Ishikawa (cell line): Measurements from ENCODE around the gene PPP2R5B.

ENCODE experiments used
- CREB1 ChIP-seq: IDR thresholded peaks from 2 replicates; pipeline ENCODE4 v1.6.1; 2012; ENCODE audit warnings: low read depth
- EP300 ChIP-seq: IDR thresholded peaks from 2 replicates; pipeline ENCODE4 v1.6.1; 2012; ENCODE audit warnings: borderline replicate concordance
- FOXM1 ChIP-seq: IDR thresholded peaks from 2 replicates; pipeline ENCODE4 v1.6.1; 2012; ENCODE audit warnings: low read depth, borderline replicate concordance
- MAX ChIP-seq: IDR thresholded peaks from 2 replicates; pipeline ENCODE4 v1.6.1; 2012
- RAD21 ChIP-seq: IDR thresholded peaks from 2 replicates; pipeline ENCODE4 v1.6.1; 2012; ENCODE audit warnings: low read depth

DNA sequence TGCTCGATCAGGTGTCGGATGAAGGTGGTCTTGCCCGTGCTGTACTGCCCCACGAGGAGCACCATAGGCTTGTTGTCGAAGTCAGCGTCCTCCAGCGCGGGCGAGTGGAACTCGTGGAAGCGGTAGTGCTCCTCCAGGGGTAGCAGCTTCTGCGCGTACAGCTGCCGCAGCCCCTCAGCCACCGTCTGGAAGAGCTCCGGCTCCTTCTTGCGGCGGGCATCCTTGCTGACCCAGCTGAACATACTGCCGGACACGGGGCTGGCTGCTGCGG, 46.3 kb upstream of the PPP2R5B start:
- TF ChIP-seq FOXM1 (no peak), CREB1 (no peak), RAD21 (no peak), EP300 (no peak), MAX (no peak; the same call in 1 of the 2 replicates)
